Hematopoietic multipotent progenitor cell treated with erythropoietin and hydrocortisone succinate and interleukin-3 and kit ligand, for 8 days (in vitro differentiated cells): ENCODE results near the gene C17orf75.
A peak's percentile ranks its signal among the peaks of the same experiment; 100 is the strongest.

ENCODE experiments used
- DNase-seq: peaks from one replicate; pipeline ENCODE4 v3.0.0-alpha.2; 2015

Gene C17orf75

DNA sequence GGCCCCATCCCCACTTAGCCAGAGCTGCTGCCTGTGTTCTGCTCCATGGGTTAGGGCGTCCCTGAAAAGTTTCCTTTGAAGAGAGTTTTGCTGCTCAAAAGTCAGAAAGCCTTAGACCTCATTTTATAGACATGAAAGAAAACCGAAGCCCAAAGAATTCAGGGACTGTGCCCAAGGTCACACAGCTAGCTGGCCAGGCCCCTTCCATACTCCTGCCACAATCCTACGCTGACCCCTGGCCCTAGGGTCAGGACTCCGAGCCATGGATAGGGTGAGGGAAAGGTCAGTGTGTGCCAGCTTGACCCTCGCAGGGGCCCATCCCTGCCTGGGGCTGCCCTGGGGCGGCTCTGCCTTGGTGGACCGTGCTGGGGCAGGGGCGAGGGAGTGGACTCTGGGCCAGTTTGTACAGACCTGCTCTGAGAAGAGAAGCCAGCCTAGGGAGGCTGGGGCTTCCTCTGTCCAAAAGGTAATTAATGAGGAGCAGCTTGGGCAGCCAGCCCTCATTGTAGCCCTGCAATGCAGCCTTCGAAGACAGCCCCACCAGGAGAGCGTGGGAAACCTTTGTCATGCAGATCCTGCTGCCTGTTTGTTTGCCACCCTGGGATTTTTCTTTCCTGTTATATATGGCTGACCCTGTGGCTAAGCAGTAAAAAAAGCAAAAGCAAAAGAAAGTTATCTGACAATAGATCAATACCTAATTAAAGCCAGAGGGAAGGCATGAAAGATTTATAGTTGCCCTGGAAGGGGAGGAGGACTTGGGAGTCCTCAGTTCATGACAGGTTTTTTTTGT lies 38.9 kb downstream of the C17orf75 start:
- DNase-seq: no peak

DNA sequence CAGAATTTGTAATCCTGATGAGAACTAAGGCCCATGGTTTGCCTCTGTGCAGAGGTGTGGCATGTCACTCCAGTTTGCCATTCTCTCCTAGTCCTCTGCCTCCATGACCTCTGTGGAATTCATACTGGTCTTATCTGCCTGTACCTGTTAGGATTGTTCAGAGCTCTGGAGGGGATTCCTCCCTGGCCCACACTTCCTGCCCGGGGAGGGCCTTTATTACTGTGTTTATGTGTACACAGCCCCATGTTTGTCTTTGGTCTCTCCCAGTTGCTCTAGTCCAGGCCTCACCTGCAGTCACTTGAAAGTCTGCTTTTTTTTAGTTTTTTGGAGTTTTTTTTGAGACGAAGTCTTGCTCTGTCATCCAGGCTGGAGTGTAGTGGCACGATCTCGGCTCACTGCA lies 39.9 kb downstream of the C17orf75 start:
- DNase-seq: no peak

DNA sequence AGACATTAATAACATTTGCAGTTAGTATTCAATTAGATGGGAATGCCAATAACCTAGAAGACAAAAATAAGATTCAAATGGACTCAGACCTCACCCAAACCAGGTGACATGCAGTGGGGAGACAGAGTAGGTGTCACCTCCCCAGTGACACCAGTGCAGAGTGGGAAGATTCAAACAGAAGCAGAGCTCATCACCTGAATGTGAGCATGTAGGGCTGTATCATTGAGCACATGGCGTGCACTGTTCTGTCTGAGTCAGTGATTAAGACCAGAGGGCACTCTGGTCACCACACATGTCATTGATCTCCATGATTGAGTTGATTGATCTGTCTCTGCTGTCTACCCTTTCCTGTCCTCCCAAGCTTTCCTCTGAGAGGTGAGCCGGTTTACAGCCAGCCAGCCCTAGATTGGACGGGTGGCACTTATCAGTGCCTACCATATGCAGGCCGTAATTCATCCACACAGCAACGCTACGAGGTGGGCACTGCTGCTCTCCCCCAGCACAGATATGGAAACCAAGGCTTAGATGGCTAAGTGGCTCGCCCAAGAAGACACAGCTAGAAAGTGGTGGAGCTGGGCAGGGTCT lies 42.3 kb downstream of the C17orf75 start:
- DNase-seq: peak; percentile 85

DNA sequence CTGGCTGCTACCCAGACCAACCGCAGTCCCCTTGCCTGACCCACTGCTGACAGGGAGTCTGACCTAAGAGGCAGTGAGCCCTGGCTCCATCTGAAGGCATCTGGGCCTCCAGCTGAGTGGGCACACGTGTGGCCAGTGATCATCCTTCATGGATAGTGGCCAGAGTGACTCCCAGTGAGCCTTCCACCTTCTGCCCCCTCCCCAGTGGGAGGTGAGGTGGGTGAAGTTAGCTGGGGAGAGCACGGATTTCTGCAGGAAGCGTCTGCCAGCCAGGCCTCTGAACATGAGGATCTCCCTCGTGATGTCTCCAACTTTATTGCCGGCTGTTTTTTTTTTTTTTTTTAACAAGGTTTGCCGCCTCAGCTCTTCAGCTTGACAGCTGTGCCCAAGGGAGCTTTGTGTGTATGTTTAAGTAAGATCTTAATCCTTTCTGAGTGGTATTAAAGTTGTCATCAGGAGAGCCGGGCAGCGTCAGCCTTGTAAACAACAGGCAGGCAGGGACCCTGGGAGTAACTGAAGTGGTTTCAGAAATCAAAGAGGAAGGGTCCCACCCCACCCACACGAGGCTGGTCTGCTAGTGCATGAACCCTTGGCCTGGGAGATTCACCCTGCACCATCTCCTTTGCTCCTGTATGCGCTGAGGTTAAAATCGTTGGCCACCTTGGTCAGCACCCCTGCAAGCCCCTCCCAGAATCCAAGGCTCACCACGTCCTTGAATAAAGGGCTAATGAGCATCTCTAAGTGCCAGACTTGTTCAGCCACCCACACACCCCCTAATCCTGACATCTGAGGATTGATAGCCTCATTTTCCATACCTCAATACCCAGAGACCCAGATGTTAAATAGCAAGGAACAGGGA lies 43.0 kb downstream of the C17orf75 start:
- no peak for DNase-seq

DNA sequence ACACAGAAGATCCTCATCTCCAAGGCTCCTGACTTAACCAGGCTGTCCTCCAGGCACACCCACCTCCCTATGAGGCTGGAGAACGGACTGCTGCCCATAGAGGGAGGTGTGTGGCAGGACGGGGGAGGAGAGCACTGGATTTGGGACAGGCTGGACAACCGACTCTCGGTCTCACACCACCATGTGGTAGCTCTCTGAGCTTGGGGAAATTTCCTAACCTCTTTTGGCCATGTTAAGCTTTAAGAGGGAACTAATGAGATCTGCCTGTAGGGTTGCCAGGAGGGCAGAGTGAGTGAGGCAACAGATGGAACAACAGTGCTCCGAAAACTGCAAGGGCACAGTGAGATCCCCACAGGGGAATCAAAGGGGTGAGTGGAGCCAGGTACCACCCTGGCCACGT lies 43.7 kb downstream of the C17orf75 start:
- no peak for DNase-seq

DNA sequence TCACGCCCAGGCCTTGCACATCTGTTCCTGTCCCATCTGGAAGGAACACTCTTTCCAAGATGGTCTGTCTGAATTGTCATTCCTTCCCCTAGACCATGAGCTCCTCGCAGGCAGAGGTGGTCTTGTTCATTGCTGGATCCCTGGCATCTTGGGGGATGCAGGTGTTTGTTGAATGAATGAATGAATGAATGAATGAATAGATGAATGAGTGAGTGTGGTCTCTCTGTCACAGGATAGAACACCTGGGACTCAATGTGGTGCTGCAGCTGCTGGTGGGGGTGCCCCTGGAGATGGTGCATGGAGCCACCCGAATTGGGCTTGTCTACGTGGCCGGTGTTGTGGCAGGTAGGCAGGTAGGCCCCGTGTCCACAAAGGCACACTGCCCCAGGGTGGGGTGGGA lies 44.1 kb downstream of the C17orf75 start:
- DNase-seq: no peak

DNA sequence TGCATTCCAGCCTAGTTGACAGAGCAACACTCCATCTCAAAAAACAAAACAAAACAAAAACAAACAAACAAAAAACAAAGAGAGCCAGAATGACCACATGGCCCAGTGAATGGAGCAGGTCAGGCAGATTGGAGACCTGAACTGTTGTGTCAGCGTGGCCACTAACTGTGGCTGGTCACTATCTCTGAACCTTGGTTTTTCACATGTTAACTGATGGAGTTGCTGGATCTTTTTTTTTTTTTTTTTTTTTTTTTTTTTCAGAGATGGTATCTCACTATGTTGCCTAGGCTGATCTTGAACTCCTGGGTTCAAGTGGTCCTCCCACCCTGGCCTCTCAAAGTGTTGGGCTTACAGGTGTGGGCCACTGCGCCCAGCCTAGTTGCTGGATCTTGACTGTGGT lies 44.5 kb downstream of the C17orf75 start:
- DNase-seq: no peak

DNA sequence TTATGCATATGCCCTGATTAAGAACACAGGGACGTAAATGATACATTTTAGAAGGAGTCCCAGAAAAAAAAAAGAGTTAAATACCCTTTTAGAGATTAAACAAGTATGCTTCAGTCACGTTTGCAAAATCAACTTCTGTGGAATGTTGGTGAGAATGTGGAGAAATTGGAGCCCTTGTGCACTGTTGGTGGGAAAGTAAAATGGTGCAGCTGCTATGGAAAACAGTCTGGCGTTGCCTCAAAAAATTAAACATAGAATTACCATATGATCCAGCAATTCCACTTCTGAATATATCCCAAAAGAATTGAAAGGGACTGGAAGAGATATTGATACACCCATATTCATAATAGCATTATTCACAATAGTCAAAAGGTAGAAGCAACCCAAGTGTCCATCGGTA lies 49.9 kb downstream of the C17orf75 start:
- no peak for DNase-seq

DNA sequence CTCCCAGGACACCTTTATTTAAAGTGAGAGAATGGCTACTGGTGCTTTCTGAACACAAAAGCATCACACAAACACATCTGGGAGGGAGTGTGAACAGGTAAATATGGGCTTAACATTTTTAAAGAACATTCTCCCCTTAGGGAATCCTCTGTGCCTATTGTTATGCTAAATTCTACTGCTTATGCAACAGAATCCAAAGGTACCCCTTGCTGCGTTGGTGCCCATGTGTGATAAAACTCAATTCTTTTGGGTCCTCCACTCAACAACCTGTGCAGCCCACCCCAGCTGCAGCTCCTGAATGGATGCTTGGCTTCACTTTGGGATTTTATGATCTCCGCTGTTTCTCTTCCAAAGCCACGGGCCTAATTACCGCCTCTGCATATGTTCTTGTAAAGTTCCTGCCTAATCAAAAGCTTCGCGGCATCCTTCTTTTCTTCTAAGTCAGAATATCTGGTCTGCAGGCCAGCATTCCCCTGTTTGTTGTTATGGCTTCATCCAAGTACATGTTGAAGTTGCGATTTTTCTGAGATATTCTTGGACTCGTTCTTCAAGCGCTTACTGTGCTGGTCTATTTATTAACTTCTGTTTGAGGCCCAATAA lies 52.4 kb downstream of the C17orf75 start:
- DNase-seq: no peak

DNA sequence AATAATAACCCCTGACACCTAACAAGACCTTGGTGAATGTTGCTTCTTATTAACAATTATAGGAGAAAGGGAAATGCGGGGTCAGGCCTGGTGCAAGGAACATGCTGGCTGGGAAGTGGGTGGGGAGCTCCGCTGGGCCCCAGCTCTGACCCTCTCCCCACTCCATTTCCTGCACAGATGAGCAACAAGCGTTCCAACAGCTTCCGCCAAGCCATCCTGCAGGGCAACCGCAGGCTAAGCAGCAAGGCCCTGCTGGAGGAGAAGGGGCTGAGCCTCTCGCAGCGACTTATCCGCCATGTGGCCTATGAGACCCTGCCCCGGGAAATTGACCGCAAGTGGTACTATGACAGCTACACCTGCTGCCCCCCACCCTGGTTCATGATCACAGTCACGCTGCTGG lies 53.4 kb downstream of the C17orf75 start:
- DNase-seq: no peak

DNA sequence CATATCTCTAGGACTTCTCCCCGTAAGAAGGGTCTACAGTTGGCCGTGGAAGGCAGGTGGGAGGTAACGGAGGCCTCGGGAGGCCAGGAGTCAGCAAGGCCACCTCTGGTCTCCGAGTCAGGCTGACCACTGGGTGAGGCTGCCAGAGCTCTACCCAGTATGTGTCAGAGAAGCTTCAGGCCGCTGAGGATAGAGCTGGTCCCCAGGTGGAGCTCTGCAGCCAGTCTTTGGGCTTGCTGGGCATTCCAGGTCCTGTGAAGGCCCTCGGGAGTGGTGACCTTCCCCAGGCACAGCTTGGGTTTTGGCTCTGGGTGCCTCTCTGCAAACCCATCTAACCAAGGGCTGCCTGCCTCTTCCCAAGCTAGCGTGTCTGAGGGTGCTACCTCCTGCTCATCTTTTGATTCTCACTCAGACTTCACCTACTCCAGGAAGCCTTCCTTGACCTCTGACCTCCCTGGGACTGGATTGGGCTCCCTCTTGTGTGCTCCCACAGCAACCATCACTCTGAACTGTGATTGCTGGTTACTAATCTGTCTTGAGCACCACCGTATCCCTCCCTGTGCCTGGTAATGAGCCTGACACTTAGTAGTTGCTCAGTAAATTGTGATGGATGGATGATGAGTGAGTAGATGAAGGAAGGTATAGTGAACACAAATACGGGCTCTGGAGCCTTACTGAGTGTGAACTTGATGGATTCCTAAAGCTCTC lies 54.0 kb downstream of the C17orf75 start:
- DNase-seq: no peak

DNA sequence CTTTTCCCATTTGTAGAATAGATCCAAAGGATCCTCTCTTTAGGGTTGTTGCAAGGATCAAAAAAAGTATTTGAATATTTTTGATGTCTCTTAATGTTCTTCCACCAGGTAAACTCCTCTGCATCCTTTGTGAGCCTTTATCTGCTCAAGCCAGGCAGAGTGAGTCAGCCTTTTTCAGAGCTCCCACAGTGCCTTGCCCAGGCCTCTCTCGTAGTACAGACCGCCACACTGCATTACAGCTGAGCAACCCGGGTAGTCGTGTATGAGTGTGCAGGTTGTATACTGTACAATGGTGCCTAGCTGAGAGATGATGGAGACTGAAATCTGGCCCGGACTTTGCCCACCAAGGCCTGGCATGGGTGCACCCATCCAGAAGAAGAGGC lies 55.5 kb downstream of the C17orf75 start:
- peak; percentile 96 for DNase-seq

DNA sequence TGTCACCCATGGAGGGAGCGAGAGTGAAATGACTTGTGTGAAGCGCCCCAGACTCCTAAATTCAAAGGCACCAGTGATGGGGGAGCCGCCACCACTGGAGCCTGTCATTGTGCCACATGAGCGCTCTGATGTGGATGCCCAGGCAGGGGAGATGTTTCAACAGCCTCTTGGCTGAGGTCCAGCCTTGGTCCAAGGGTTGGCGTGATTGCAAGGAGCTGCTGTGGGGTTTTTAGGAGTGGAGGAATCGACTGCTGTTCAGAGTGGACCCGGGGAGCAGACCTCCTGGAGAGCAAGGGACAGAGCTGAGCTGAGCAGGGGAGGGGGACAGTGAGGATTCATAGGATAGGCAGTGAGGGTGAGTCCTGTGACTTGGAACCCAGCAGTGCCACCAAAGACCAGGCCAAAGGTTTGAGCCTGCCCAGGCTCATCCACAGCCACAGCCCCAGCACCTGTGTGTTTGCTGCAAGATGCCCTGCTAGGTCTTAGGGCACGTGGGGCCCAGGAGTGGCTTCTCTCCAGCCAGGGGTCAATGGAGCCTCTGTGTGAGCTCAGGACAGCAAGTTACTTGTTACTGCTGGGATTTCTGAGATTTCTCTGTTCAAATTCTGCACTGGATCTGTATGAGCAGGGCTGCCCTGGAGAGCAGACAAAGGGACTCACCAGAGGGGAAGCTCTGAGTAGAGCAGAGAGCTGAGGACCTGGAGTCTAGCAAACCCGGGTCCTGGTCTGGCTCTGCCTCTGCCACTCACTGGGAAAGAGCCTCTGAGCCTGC lies 56.0 kb downstream of the C17orf75 start:
- DNase-seq: peak; percentile 62

DNA sequence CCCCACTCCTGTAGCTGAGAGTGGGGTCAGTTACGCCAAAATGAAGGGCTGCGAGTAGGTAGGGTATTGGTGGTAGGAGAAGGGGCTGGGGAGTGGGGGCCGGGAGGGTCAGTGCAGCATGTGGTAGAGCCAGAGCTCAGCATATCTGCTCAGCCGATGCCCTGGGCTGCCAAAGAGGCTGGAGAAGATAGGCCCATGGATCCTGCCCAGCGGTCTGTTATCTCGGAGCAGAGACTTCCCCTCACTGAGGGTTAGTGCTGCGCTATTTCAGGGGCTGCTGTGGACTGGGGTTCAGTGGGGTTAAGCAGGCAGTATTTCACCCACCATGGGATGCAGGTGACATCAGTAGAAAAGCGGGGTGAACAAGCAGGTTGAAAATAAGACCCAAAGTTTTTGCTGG lies 56.7 kb downstream of the C17orf75 start:
- DNase-seq: peak; percentile 78

DNA sequence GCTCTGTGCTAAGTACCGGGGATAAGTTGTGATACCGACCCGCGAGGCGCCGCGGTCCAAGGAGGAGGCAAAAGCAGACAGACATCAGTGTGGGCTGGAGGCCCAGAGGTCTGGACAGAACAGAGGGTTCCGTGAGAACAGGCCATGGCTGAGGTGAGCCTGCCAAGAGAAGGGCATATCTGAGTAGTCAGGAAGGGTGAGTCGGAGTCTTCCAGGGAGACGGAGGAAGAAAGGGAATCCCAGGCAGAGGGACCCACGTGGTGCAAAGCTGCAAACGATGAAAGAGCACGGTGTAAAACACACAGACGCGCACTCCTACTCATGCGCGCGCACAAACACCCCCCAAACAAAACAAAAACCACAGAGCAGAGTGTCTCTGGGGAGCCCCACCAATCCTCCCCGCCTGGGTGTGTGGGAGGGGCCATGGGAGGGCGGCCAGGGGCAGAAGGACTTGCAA lies 58.2 kb downstream of the C17orf75 start:
- no peak for DNase-seq

DNA sequence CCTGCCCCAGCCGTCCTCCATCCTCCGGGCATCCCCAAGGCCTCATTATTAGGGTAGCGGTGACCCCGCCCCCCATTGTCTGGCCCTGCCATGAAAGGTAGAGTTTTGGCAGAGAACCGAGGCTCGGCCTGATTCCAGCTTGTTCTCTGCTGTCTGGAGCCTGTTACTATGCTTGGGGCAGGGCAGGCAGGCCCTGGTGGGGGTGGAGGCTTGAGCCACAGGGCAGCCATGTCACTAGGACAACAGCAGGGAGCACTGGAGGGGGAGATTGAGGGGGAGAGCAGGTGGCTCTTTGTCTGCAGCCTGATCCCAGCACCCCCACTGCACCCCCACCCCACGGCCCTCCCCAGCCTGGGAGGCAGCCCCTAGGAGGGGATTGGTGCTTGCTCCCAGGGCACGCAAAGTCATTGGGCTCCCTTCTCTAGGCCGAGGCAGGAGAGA lies 60.9 kb downstream of the C17orf75 start:
- no peak for DNase-seq

DNA sequence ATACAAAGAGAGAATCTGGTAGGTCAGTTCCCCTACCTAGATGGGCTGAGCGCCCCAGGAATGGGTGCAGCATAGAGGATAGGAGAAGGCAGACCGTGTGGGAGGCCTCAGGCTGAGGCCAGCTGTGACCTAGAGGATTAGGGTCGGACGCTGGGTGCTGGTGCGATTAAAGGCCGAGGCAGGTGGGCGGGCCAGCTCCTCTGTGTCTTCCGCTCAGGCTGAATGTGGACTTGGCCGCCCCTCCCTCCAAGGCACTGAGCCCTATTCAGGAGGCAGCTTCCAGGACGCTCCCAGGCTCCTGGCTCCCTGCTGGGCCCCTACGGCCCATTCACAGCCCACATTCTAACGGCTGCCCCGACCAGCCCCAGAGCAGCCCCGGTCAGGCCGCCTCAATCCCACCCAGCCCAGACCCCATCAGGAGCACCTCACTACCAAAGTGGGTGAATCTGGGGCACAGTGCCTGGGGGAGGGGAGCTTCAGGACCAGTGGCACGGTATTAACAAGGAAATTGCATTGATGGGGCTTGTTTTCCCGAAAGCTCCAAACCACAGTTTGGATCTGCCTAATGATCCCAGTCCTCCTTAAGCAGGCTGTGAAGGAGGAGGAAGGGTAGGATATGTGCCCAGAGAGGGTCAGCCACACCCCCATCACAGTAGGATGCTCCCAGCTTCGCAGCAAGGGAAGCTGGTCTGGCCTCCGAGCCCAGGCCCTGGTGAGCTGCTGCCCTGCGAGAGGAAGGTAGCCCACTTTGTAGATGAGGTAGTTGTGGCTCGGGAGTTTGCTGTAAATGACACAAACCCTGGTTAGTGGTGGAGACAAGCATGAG lies 61.9 kb downstream of the C17orf75 start:
- no peak for DNase-seq

DNA sequence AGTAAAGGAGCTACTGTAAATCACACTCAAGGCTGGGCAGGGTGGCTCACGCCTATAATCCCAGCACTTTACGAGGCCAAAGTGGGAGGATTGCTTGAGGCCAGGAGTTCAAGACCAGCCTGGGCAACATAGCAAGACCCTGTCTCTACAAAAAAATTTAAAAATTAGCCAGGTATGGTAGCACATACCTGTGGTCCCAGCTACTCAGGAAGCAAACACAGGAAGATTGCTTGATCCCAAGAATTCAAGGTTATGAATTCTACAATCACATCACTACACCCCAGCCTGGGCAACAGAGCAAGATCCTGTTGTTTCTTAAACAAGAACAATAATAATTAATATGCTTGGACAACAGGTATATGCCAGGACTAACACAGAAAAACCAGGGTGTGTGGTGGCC lies 63.2 kb downstream of the C17orf75 start:
- DNase-seq: no peak
